Choroid plexus epithelial cell (primary cell): ENCODE data around the gene BATF.

ENCODE experiments used
- DNase-seq: peaks from one replicate; pipeline ENCODE4 v3.0.0-alpha.2; 2010; ENCODE audit warnings: low read depth
- H3K4me3 ChIP-seq: 2 replicates; pipeline ENCODE4 v1.5.1; 2011; ENCODE audit warnings: low read depth, mild to moderate bottlenecking, control low read depth, low read length, moderate library complexity
- TF ChIP-seq, protein P1 (sequence below): conservative IDR thresholded peaks from 2 replicates; pipeline ENCODE4 v1.5.1; 2011; ENCODE audit warnings: low read depth, mild to moderate bottlenecking, control low read depth, inconsistent platforms, low read length, moderate library complexity

BATF gene

DNA sequence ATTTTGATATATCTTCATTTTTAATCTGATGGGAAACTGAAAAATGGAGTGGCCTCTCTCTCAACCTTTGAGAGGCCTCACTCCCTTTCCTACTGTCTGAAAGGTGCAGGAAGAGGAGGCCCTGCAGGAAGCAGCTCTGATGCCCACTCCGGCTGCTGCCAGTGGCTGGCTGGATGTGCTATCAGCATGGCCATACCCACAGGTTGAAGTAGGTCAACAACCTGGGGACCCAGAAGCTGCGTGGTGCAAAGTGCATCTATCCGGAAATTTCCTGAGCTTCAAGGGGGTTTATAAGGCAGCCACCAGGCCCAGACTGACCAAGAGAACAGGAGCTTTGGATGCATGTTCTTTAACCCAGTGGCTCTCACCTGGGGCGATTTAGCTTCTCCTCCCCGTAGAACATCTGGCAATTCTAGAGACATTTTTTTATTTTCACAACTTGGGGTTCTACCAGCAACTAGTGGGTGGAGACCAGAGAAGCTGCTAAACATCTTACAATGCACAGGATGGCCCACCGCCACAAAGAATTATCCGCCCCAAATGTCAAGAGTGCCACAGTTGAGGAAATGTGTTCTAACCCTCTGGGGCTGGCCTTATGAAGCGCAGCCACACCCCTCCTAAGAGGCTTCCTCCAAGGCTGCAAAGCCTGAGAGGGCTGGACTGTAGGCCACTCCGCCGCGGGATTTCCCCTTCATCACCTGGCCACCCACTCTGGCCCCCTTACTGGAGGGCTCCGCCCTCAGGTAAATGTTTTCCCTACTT is 8.2 kb upstream of the BATF start:
- DNase-seq, result no peak
- no peak overlapping the region for H3K4me3 ChIP-seq
- TF ChIP-seq, protein P1, sequence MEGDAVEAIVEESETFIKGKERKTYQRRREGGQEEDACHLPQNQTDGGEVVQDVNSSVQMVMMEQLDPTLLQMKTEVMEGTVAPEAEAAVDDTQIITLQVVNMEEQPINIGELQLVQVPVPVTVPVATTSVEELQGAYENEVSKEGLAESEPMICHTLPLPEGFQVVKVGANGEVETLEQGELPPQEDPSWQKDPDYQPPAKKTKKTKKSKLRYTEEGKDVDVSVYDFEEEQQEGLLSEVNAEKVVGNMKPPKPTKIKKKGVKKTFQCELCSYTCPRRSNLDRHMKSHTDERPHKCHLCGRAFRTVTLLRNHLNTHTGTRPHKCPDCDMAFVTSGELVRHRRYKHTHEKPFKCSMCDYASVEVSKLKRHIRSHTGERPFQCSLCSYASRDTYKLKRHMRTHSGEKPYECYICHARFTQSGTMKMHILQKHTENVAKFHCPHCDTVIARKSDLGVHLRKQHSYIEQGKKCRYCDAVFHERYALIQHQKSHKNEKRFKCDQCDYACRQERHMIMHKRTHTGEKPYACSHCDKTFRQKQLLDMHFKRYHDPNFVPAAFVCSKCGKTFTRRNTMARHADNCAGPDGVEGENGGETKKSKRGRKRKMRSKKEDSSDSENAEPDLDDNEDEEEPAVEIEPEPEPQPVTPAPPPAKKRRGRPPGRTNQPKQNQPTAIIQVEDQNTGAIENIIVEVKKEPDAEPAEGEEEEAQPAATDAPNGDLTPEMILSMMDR, result no peak

DNA sequence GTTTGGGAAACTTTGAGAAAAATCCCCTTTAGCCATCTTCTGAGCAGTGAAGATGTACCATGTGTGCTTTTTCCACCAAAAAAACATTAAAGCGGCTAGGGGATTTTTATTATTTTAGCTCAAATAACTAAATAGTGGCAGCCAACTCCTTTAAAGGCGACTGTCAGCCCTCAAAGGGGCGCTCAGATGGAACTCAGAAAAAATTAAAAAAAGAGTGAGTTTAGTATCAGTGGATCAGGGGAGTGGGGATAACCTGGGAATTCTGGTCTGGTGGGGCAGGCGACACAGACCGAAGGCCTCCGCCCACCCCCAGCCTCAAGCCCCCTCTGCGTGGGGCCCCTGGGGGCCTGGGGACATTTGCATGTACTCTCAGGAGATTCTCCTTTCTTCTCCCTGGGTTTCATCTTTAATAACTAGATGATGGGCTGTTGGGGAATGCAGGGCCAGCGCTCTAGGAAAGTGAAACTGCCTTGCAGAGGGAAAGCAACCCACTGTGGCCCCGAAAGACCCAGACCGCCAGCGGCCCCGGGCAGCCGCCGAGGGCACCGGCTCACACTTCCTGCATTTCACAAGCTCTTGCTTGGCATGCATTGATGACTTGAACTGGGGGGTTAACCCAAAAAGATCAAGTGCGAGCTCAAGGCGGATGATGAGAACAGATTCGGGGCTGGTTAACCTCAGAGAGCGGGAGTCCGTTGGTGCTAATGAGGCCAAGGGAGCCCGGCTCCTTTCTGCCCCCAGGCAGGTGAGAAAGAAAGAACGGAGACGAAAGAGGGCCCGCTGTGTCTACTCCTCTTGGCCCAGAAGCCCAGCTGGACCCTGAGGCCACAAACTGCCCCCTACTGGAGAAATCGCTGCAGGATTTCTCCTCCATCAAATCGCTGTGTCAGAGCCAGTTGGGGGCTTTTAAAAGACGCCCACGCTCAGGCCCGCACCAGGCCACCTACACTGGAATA is 7.3 kb upstream of the BATF start:
- TF ChIP-seq, protein P1, result peak; percentile 55
- peak; percentile 52 for DNase-seq
- peak overlapping the region; percentile 54 for H3K4me3 ChIP-seq

DNA sequence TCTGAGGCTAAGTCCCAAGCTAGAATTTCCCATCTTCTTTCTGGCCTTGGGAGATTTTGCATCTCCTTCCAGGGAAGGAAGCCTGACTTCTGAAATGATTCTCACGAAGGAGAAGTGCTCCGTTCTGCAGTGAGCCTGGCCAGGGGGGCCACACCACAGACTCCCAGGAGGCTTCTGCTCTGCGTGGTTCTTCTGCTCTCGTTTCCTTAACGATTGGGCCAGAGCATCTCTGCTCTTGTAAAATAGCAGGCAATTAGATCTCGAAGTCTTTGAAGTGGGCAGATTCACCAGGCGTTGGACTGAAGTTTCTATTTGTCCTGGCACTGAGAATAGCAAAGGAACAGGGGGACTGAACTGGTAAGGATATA is 6.7 kb upstream of the BATF start:
- DNase-seq, result peak; percentile 56
- peak overlapping the region; percentile 54 for H3K4me3 ChIP-seq
- TF ChIP-seq, protein P1, result no peak

DNA sequence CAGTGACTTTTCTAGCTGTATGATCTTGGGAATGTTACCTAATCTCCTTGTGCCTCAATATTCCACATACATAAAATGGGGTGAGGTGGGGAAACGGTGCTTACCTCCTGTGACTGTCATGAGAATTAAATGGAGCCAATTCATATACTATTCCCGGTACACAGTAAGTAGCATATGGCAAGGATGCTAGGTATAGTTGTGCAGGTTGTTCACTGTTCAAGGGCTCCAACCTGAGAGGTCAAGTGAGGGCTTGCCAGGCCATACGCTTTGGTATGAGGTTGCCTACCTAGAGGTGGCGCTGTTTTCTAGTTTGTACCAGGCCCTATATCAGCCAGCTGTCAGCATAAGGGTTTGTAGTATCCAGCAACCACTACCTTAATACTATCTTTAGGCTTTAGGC is 3.6 kb upstream of the BATF start:
- H3K4me3 ChIP-seq, result no peak overlapping the region
- peak; percentile 38 for DNase-seq
- TF ChIP-seq, protein P1, result peak; percentile 64

DNA sequence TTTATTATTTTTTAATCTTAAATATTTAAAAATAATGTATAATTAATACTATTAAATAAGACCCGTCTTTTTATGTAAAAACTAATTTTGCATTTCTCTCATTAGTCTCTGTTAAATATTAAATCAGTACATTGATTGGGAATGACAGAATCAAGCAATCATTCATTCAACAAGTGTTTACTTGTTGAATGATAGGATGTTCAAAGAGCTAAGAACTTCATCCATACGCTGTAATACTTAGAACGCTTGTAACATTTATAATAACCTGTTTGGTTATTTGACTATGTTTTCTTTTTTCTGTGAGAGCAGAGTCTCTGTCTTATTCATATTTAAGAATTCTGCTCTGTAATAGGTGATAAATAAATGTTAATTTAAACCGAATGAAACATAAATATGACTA is 2.9 kb upstream of the BATF start:
- DNase-seq, result no peak

DNA sequence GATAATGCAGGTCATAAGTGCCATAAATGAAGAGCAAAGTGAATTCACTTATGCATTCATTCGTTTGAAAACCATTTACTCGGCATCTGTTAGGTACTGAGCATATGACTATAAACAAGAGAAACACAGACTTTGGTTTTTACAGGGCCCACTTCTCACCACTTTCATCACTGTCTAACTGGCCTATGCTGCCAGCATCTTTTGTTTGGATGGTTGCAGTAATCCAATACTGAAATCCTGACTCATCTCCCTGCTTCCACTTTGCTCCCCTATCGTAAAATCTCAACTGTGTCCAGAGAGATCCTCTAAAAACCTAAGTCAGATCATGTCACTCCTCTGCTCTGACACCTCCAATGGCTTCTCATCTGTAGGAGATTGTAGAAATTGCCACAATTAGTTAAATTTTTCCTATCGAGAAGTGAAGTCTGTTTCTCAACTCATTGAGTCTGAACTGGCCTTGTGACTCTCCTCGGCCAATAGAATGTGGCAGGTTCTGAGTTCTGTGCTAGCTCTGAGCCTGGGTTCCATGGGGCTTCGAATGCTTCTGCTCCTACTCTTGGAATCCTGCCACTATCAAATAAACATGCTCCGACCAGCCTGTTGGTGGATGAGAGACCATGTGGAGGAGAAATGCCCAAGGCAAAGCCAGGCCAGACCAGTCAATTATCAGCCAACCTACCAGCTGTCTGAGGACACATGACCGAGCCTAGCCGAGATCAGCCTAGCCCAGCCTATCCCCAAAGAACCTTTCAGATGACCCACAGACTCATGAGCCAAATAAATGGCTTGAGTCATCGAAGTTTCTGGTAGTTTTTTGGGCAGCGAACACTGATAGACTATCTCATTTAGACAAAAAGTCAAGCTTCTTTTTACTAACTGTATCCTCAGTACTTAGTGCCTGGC is 2.2 kb upstream of the BATF start:
- H3K4me3 ChIP-seq, result no peak overlapping the region
- TF ChIP-seq, protein P1, result no peak
- peak; percentile 45 for DNase-seq

More for the DNA sequence above, 2.9 kb upstream of the BATF start:
- no peak overlapping the region for H3K4me3 ChIP-seq
- TF ChIP-seq, protein P1, result no peak
